HepG2 (cell line): ENCODE results near the gene CEP78. TPM values are rescaled to one million over a fixed set of nuclear protein-coding genes. Genes with fewer than 3 reads are reported as not detected.

Source experiments
- ARID2 ChIP-seq: sonication (generic); formaldehyde crosslinking; IDR thresholded peaks from 2 replicates; pipeline ENCODE4 v1.8.1; 2022; ENCODE audit warnings: mild to moderate bottlenecking, missing genetic modification reagents, borderline replicate concordance
- DPF2 ChIP-seq: sonication (generic); formaldehyde crosslinking; IDR thresholded peaks from 2 replicates; pipeline ENCODE4 v1.4.0; 2020; ENCODE audit warnings: mild to moderate bottlenecking, low read depth, missing genetic modification reagents, borderline replicate concordance
- DR1 ChIP-seq: sonication (generic); formaldehyde crosslinking; IDR thresholded peaks from 2 replicates; pipeline ENCODE4 v1.8.0; 2021; ENCODE audit warnings: mild to moderate bottlenecking, missing genetic modification reagents, inconsistent platforms
- ELF3 ChIP-seq: IDR thresholded peaks from 2 replicates; pipeline ENCODE4 v1.6.1; 2016; ENCODE audit warnings: missing genetic modification reagents, missing compliant biosample characterization
- FUBP1 ChIP-seq: sonication (generic); formaldehyde crosslinking; IDR thresholded peaks from 2 replicates; pipeline ENCODE4 v1.5.1; 2020; ENCODE audit warnings: missing genetic modification reagents, mild to moderate bottlenecking, borderline replicate concordance
- HMGXB4 ChIP-seq, 2 experiments: sonication (generic) in 1 of 2; formaldehyde crosslinking in 1 of 2; IDR thresholded peaks; 2 replicates each; pipeline versions ENCODE4 v1.4.0 to v1.6.1; 2018 to 2020; ENCODE audit warnings: missing genetic modification reagents in 2 of 2, borderline replicate concordance in 1 of 2, low read depth in 1 of 2, mild to moderate bottlenecking in 1 of 2, missing biosample characterization in 1 of 2
- KDM3A ChIP-seq: IDR thresholded peaks from 2 replicates; pipeline ENCODE4 v1.6.1; 2018; ENCODE audit warnings: low read depth, missing compliant biosample characterization
- RNF219 ChIP-seq: sonication (generic); formaldehyde crosslinking; IDR thresholded peaks from 2 replicates; pipeline ENCODE4 v1.5.0; 2020; ENCODE audit warnings: mild to moderate bottlenecking, missing genetic modification reagents
- SALL1 ChIP-seq: sonication (generic); formaldehyde crosslinking; IDR thresholded peaks from 2 replicates; pipeline ENCODE4 v1.8.0; 2022; ENCODE audit warnings: mild to moderate bottlenecking, missing genetic modification reagents
- SKI ChIP-seq: fragments of 450-650 bp; IDR thresholded peaks from one replicate; pipeline ENCODE4 v1.6.1; 2018; ENCODE audit warnings: mild to moderate bottlenecking; ENCODE audit not compliant: partially characterized antibody
- SMAD3 ChIP-seq: sonication (generic); formaldehyde crosslinking; IDR thresholded peaks from 2 replicates; pipeline ENCODE4 v1.4.0; 2020; ENCODE audit warnings: missing genetic modification reagents
- ZFYVE20 ChIP-seq: sonication (generic); formaldehyde crosslinking; IDR thresholded peaks from 2 replicates; pipeline ENCODE4 v1.8.0; 2023; ENCODE audit warnings: low read depth, mild to moderate bottlenecking, moderate library complexity, missing genetic modification reagents, borderline replicate concordance
- ZNF18 ChIP-seq: sonication (generic); formaldehyde crosslinking; IDR thresholded peaks from 2 replicates; pipeline ENCODE4 v1.8.0; 2022; ENCODE audit warnings: mild to moderate bottlenecking, missing genetic modification reagents; ENCODE audit not compliant: insufficient replicate concordance
- ZNF207 ChIP-seq: fragments of 450-650 bp; IDR thresholded peaks from 2 replicates; pipeline ENCODE4 v1.6.1; 2016; ENCODE audit warnings: antibody characterized with exemption, borderline replicate concordance
- ZNF264 ChIP-seq: sonication (generic); formaldehyde crosslinking; IDR thresholded peaks from 2 replicates; pipeline ENCODE4 v1.4.0; 2020; ENCODE audit warnings: missing genetic modification reagents
- ZNF276 ChIP-seq: sonication (generic); formaldehyde crosslinking; IDR thresholded peaks from 2 replicates; pipeline ENCODE4 v1.4.0; 2020; ENCODE audit warnings: mild to moderate bottlenecking, low read depth, missing genetic modification reagents
- ZNF615 ChIP-seq: sonication (generic); formaldehyde crosslinking; IDR thresholded peaks from 2 replicates; pipeline ENCODE4 v1.5.0; 2020; ENCODE audit warnings: mild to moderate bottlenecking, missing genetic modification reagents, borderline replicate concordance
- ZNF619 ChIP-seq: sonication (generic); formaldehyde crosslinking; IDR thresholded peaks from 2 replicates; pipeline ENCODE4 v1.4.0; 2020; ENCODE audit warnings: mild to moderate bottlenecking, missing genetic modification reagents
- polyA plus RNA-seq, 8 experiments: library from polyadenylated mRNA; depleted of rRNA in 3 of 8; stranded (reverse) in 7 of 8; unstranded in 1 of 8; fragments of >200 nt; fragmentation: Illumina TruSeq in 4 of 8; extraction: Trizol in 4 of 8; gene quantifications; 2 replicates each; pipeline versions ENCODE4 v1.2.1 to v1.2.3, GENCODE V29; 2011 to 2016; ENCODE audit warnings: low read depth in 4 of 8, missing spikeins in 1 of 8, mixed read lengths in 1 of 8; ENCODE audit not compliant: insufficient read depth in 1 of 8
- total RNA-seq, 5 experiments: library from RNA; depleted of rRNA; stranded (reverse); fragments of >200 nt; fragmentation: Illumina TruSeq; extraction: Trizol; gene quantifications; 2 replicates each; pipeline ENCODE4 v1.2.3, GENCODE V29; 2016; ENCODE audit warnings: low read depth in 1 of 5

CEP78 gene
- total and polyA plus RNA-seq, 2 of the 13 experiments (the other 11 are each of a cell fraction or from before 2014, with no cell fraction given): 5.1 to 30.8 TPM

GRCh38 chr9:78235762-78236550 is at the start of gene CEP78 (continued):
- TF ChIP-seq ZNF276 (CRISPR knock-in tag) (peak; percentile 33; the same call in 1 of the 2 replicates), SALL1 (peak; percentile 90), ZFYVE20 (no peak), ELF3 (0 out of 2 replicates have a peak, but pooled peaks have one; percentile 19), RNF219 (CRISPR knock-in tag) (no peak), FUBP1 (CRISPR knock-in tag) (no peak), HMGXB4 (CRISPR knock-in tag; IDR thresholded peaks at IDR 0.05; ENCODE audit: borderline replicate concordance in 1 of 2, low read depth in 1 of 2) (peak; percentile 78 to 91; a peak in 3 of 4 replicates), DR1 (CRISPR knock-in tag) (peak; percentile 93), KDM3A (CRISPR knock-in tag) (peak; percentile 83; the same call in 1 of the 2 replicates), ZNF619 (no peak), DPF2 (CRISPR knock-in tag) (no peak), SKI (peak; percentile 7), ZNF207 (no peak), SMAD3 (CRISPR knock-in tag) (no peak), ZNF615 (CRISPR knock-in tag) (no peak), ZNF264 (CRISPR knock-in tag) (peak; percentile 80), ZNF18 (CRISPR knock-in tag) (peak; percentile 86), ARID2 (CRISPR knock-in tag) (no peak)
